T47D (cell line): Measurements from ENCODE around the gene OCA2.

Experiments
- DNase-seq, 2 experiments: peaks; one replicate each; pipeline versions ENCODE4 v3.0.0 to v3.0.0-alpha.2; 2011 to 2012; ENCODE audit warnings: low read depth in 1 of 2, low spot score in 1 of 2
- JUND ChIP-seq: IDR thresholded peaks from 2 replicates; pipeline ENCODE4 v1.6.1; 2012; ENCODE audit warnings: low read depth
- in situ Hi-C: cut with HindIII; loops from 2 replicates; pipeline ENCODE4 v1.10.0; 2016; ENCODE audit warnings: low sequenced_read_pairs, low pct_unique_long_range_greater_than_20kb

Gene OCA2

DNA sequence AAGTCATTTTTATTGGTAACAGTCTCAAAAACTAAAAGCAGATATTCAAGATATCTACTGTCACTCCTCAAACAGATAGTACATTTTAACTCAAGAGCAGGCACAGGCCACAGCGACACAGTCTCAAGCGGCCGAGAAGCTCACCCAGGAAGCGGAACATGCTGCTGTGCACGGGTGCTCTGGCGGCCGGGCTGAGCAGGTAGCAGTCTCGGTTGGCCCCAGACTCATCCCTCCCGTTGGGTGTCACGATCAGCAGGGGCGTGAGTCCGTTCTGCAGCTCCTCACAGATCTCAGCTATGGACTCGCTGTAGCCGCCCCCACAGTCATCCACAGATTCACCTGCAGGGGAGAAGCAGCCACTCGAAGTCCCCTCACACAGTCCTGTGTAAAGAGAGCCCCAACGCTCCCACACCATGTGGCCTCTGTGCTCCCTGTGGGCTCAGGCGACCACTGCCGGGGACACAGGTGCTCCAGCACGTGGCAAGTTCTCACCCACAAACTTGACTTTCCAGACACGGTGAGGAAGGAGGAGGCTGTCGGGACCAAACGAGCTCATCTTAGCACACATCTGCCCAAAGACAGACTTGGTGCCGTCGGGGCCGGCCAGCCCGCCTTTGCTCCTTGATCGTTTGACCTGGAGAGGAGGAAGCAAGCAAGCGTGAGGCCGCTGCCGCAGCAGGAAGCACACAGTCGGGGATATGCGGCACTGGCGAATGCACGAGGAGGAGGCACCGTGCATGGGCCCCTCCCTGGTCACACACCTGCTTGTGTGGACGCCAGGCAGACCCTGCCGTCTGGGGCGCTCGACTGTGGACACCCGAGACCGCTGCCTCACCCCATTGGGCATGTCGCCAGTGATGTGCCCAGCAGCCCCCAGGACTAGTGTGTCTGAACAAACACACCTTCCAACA lies 17.7 kb upstream of the OCA2 start:
- TF ChIP-seq JUND = no peak
- no peak for DNase-seq
- in situ Hi-C loops = no loop called here

DNA sequence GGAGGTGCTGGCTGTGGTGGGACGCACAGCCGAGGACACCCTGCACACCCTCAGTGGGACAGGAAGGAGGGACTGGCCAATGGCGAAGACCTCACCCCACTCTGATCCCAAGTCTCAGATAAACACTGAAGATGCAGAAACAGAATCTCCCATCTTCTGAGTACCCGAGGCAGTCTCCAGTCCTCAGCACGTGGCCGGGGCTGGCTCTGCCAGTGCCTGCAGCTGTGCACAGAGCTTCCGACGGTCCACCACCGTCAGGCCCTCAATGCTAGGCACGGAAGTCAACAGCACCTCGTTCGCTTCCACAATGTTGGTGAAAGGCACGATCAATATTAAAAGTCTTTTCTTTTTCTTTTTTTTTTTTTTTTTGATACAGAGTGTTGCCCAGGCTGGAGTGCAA lies 16.8 kb upstream of the OCA2 start:
- no peak for TF ChIP-seq JUND
- in situ Hi-C loops = no loop called here
- no peak for DNase-seq

DNA sequence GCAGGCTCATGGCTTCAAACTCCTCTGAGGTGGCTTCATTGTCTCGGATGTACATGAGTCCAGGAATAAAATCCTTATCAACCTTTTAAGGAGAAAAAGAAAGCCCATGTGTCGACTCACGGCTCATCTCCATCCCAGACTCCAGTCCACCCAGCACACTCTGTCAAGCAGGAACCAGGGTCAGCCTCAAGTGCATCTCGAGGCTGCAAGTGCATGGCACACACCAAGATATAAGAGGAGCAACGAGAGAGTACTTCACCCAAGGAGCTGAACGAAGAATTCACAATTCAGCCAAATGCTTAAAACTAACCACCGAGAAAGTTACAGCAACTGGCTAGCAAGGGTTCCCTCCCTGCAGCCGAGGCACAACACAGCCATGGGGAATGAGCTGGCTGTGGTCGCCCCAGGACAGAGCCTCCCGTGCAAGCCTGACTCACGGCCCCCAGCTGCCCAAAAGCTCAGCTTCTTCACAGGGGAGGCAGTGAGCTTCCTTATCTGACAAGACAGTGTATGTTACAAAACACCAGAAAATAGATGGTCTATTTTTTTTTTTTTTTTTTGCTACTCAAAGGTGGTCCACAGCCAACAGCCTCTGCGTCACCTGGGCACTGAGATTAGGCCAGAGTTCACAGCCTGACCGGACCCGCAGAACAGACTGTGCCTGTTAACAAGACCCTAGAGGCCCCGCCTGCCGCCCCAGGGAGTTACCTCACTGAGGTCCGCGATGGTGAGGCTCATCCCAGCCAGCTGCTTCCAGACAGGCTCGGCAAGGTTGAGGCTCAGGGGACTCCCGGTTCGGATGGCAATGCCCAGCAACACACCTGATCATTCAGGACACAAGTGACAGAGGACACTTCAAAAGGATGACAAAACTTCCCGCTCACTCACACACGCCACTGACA lies 15.9 kb upstream of the OCA2 start:
- TF ChIP-seq JUND = no peak
- in situ Hi-C loops = no loop called here
- DNase-seq = no peak

DNA sequence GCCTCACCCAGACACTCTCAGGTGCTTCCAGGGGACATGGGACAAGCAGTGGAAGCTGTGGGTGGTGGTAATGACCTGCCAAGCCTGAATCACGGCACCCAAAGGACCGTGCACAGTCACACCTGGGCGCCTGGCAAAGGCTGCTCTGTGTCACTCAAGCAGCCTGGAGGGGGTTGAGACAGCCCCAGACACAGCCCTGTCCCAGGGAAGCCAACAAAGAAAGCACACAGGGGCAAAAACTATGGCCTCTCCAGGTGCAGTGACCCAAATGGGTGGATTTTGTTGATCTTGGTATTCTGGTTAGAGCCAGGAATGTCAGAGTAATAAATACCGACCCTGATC lies 15.0 kb upstream of the OCA2 start:
- no peak for DNase-seq
- no peak for TF ChIP-seq JUND
- in situ Hi-C loops = no loop called here

DNA sequence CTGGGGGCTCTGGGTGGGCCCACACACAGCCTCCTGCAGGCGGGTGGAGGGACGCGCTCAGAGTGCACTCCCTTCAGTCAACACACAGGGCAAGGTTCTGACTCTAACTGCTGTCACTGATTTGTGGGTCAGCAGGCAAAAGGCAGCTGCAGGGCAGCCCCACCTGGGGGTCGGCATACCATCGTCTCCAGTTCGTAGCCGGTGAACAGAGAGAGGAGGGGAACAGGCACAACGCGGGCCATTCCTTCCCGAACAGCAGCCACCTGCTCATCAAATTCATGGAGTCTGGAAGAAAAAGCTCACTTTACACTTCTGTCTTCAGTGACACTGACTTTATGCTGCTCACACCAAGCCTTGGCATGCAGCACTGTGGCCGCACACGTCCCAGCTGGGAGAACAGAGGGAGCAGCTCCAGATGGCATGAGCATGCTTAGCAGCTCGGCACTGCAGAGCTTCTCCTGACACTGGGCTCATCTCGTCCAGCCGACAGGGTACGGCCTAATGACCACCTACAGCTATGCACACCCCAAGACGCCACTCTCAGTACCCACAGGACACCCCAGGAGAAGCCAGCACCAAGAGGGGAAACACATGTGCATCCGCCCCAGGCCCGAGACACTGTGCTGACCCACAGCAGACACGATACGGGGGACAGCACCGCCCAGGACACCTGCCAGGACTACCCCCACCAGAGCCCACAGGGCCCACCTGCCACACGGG lies 14.4 kb upstream of the OCA2 start:
- no peak for DNase-seq
- no peak for TF ChIP-seq JUND
- in situ Hi-C loops = no loop called here

DNA sequence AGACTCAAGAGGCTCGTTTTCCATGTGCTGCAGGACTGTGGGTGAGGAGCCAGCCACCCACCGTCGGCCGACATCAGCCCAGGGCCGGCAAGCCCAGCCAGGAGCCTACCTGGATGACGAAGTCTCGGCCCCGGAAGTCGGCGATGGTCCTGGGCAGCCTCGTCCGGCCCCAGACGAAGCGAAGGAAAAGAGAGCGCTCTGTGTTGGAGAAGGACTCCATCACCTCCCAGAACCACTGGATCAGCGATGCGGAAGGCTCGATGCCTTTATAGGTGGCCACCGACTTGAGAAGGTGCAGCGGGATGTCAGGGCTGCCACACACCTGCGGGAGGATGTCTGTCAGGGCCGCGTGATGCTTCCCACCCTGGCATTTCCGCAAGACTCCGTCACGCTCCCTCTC lies 13.8 kb upstream of the OCA2 start:
- TF ChIP-seq JUND = no peak
- in situ Hi-C loops = no loop called here
- DNase-seq = no peak

DNA sequence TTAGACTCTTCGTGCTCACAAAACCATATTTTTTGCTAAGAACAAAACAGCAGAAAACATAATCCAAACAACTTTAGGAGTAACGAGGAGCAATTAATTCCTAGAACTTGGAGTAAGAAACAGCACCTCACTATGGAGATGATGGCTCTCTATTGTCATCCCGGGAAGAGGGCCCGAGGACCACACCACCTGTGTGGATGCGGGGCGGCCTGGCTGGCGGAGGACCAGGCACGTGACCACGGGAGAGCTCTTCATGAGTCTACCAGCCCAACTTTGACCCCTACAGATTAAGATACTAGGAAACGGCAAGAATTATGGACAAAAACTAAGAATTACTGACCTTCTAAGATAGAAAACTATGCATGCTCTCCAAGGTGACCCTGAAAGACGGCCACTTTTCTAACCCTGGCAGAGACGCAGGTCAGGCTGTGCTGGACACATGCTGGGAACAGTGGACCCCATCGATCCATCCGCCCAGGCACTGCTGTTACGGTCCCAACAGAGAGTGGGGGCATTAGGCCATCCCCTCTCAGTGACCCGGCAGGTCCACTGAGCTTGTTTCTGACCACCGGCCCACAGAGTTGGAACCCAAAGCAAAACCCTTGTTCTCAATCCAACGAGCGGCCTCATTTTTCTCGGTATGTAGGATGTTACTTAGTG lies 13.1 kb upstream of the OCA2 start:
- no peak for DNase-seq
- TF ChIP-seq JUND = no peak
- in situ Hi-C loops = no loop called here

DNA sequence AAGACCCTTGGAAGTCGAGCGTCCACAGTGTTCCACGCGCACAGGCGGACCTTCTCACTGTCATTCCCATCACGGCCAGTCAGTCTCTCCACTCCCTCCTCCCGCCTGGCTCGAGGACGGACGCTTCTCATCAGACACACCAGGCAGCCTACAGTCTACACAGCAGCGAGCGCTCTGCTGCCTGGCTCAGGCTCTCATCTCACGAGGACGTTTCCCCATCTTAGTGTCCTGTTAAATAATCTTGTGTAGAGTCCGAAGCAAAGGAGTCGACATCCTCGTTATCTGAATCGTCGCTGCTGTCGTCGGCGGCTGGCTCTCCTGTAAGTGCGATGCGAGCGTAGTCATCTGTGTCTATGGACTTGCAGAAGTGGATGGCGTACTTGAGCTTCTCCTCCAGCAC lies 12.4 kb upstream of the OCA2 start:
- no peak for TF ChIP-seq JUND
- in situ Hi-C loops = no loop called here
- DNase-seq = no peak

DNA sequence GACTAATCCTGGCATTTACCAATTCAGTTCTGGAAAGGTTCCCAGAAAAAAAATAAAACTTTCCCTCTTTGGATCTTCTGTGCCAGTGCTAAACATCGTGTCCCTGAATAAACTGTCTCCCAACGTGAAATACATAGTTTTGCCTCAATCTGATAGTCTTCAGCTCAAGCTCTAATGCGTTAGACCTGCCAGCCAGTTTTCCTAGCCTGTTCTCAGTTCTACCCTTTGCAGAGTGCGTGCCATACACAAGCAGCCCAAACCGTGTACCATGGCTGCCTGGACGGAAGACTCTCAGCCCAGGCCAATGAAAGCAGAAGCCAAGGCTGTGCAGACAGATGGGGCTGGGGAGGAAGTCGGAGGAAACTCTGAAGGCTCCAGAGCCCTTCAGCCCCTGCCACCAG lies 11.4 kb upstream of the OCA2 start:
- TF ChIP-seq JUND = no peak
- DNase-seq = no peak
- in situ Hi-C loops = no loop called here

DNA sequence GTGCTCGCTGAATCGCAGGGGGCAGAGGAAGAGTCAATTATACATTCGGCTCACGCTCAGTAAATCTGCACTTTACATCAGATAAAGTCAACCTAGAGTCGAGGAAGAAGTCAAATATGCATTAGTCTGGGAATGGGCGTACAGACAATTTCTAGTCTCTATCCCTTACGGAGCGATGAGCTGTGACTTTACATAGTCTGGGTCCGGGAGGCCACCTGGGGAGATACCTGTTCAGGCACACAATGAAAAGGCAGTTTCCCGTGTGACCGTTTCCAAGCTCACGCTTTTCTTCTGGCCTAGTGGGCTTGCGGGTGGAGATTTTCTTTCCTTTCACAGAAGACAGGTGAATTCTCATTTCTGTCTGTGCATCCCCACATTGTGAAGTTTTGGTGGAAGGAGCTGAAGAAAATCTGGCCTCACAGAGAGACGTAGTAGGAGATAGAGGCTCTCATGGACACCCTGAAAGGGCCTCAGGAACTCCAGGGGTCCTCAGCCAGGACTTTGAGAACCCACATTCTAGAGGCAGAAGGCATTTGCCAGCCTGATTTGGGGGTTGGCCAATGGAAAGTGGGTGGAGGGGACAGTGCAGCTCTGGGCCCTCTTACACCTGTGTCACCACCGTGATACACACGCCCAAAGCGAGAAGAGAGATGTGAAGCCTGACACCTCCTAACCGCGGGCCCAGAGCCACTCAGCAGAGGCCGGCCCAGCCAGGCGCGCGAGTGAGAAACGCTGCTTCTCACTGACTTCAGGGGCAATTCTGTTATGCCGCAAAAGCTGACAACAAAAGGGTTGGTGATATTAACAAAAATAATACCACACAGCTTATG lies 10.7 kb upstream of the OCA2 start:
- in situ Hi-C loops = no loop called here
- no peak for TF ChIP-seq JUND
- DNase-seq = no peak

DNA sequence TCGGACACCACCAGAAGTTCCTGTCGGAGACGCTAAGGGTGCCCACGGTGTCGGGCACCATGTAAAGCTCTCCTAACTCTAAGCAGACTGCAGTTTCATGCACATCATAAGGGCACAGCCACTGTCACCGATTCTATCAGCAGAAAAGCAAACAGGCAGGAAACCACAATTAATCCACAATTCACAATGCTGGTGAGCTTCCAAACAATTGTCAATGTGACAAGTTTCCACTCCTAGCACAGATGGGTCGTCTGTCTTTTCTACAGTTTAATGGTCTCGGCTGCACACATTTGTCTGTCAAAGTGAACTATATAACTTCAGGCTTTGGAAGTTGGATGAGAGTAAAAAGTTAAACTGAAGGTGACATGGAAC lies 8.8 kb upstream of the OCA2 start:
- peak; percentile 49 to 69 for DNase-seq
- in situ Hi-C loops = no loop called here
- no peak for TF ChIP-seq JUND
